Measurements from ENCODE around the gene TCP11. TPM values are rescaled to one million over a fixed set of nuclear protein-coding genes. Genes with fewer than 3 reads are reported as not detected.

The TCP11 gene
- total and polyA plus RNA-seq, 2 of the 13 experiments (the other 11 are each of a cell fraction or from before 2014, with no cell fraction given), result 0.04 TPM; not detected in 1

DNA sequence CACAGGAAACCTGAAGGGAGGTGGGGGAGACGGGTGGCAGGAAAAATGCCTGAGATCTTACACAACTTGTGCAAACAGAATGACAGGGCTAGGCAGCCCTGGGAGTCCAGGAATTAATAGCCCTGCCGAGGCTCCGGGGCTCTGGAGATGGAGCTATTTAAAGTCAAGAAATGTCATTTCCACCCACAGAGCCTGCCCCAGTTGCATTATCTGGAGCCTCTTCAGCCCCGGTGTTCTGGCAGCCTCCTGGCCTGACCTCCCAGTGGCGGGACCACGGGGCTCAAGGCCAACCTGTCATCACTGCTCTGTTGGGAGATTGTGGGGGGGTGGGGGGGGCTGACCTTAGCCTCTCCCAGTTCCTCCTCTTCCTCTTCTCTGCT, 44.2 kb upstream of the TCP11 start (continued):
- TF ChIP-seq, protein P1, sequence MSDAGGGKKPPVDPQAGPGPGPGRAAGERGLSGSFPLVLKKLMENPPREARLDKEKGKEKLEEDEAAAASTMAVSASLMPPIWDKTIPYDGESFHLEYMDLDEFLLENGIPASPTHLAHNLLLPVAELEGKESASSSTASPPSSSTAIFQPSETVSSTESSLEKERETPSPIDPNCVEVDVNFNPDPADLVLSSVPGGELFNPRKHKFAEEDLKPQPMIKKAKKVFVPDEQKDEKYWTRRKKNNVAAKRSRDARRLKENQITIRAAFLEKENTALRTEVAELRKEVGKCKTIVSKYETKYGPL (CRISPR knock-in tag; IDR thresholded peaks at IDR 0.05), result peak; percentile 75
- TF ChIP-seq, protein P2, sequence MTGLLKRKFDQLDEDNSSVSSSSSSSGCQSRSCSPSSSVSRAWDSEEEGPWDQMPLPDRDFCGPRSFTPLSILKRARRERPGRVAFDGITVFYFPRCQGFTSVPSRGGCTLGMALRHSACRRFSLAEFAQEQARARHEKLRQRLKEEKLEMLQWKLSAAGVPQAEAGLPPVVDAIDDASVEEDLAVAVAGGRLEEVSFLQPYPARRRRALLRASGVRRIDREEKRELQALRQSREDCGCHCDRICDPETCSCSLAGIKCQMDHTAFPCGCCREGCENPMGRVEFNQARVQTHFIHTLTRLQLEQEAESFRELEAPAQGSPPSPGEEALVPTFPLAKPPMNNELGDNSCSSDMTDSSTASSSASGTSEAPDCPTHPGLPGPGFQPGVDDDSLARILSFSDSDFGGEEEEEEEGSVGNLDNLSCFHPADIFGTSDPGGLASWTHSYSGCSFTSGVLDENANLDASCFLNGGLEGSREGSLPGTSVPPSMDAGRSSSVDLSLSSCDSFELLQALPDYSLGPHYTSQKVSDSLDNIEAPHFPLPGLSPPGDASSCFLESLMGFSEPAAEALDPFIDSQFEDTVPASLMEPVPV (CRISPR knock-in tag; IDR thresholded peaks at IDR 0.05), result no peak
- TF ChIP-seq, protein P3, sequence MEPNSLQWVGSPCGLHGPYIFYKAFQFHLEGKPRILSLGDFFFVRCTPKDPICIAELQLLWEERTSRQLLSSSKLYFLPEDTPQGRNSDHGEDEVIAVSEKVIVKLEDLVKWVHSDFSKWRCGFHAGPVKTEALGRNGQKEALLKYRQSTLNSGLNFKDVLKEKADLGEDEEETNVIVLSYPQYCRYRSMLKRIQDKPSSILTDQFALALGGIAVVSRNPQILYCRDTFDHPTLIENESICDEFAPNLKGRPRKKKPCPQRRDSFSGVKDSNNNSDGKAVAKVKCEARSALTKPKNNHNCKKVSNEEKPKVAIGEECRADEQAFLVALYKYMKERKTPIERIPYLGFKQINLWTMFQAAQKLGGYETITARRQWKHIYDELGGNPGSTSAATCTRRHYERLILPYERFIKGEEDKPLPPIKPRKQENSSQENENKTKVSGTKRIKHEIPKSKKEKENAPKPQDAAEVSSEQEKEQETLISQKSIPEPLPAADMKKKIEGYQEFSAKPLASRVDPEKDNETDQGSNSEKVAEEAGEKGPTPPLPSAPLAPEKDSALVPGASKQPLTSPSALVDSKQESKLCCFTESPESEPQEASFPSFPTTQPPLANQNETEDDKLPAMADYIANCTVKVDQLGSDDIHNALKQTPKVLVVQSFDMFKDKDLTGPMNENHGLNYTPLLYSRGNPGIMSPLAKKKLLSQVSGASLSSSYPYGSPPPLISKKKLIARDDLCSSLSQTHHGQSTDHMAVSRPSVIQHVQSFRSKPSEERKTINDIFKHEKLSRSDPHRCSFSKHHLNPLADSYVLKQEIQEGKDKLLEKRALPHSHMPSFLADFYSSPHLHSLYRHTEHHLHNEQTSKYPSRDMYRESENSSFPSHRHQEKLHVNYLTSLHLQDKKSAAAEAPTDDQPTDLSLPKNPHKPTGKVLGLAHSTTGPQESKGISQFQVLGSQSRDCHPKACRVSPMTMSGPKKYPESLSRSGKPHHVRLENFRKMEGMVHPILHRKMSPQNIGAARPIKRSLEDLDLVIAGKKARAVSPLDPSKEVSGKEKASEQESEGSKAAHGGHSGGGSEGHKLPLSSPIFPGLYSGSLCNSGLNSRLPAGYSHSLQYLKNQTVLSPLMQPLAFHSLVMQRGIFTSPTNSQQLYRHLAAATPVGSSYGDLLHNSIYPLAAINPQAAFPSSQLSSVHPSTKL (CRISPR knock-in tag; IDR thresholded peaks at IDR 0.05), result peak; percentile 64
- TF ChIP-seq RFX1 (IDR thresholded peaks at IDR 0.05) (no peak), MIXL1 (CRISPR knock-in tag; IDR thresholded peaks at IDR 0.05) (no peak), ZNF205 (CRISPR knock-in tag; IDR thresholded peaks at IDR 0.05) (no peak), SOX6 (IDR thresholded peaks at IDR 0.05) (no peak), SOX6 (CRISPR knock-in tag; IDR thresholded peaks at IDR 0.05) (peak; percentile 52), ZNF776 (CRISPR knock-in tag; IDR thresholded peaks at IDR 0.05) (no peak), CREM (IDR thresholded peaks at IDR 0.05) (no peak), CREM (CRISPR knock-in tag; IDR thresholded peaks at IDR 0.05) (no peak), PHF21A (CRISPR knock-in tag; IDR thresholded peaks at IDR 0.05) (peak; percentile 77), NONO (IDR thresholded peaks at IDR 0.05) (no peak), NONO (CRISPR knock-in tag; conservative IDR thresholded peaks at IDR 0.05) (no peak)
- TF ChIP-seq, protein P4, sequence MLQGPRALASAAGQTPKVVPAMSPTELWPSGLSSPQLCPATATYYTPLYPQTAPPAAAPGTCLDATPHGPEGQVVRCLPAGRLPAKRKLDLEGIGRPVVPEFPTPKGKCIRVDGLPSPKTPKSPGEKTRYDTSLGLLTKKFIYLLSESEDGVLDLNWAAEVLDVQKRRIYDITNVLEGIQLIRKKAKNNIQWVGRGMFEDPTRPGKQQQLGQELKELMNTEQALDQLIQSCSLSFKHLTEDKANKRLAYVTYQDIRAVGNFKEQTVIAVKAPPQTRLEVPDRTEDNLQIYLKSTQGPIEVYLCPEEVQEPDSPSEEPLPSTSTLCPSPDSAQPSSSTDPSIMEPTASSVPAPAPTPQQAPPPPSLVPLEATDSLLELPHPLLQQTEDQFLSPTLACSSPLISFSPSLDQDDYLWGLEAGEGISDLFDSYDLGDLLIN (CRISPR knock-in tag; IDR thresholded peaks at IDR 0.05; ENCODE audit: borderline replicate concordance), result no peak
- TF ChIP-seq, protein P5, sequence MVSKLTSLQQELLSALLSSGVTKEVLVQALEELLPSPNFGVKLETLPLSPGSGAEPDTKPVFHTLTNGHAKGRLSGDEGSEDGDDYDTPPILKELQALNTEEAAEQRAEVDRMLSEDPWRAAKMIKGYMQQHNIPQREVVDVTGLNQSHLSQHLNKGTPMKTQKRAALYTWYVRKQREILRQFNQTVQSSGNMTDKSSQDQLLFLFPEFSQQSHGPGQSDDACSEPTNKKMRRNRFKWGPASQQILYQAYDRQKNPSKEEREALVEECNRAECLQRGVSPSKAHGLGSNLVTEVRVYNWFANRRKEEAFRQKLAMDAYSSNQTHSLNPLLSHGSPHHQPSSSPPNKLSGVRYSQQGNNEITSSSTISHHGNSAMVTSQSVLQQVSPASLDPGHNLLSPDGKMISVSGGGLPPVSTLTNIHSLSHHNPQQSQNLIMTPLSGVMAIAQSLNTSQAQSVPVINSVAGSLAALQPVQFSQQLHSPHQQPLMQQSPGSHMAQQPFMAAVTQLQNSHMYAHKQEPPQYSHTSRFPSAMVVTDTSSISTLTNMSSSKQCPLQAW (CRISPR knock-in tag; IDR thresholded peaks at IDR 0.05), result peak; percentile 49
- TF ChIP-seq, protein P6, sequence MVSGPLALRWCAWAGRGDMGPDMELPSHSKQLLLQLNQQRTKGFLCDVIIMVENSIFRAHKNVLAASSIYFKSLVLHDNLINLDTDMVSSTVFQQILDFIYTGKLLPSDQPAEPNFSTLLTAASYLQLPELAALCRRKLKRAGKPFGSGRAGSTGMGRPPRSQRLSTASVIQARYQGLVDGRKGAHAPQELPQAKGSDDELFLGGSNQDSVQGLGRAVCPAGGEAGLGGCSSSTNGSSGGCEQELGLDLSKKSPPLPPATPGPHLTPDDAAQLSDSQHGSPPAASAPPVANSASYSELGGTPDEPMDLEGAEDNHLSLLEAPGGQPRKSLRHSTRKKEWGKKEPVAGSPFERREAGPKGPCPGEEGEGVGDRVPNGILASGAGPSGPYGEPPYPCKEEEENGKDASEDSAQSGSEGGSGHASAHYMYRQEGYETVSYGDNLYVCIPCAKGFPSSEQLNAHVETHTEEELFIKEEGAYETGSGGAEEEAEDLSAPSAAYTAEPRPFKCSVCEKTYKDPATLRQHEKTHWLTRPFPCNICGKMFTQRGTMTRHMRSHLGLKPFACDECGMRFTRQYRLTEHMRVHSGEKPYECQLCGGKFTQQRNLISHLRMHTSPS (CRISPR knock-in tag; IDR thresholded peaks at IDR 0.05; ENCODE audit: low read depth), result no peak
- TF ChIP-seq, protein P7, sequence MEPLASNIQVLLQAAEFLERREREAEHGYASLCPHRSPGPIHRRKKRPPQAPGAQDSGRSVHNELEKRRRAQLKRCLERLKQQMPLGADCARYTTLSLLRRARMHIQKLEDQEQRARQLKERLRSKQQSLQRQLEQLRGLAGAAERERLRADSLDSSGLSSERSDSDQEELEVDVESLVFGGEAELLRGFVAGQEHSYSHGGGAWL (CRISPR knock-in tag; IDR thresholded peaks at IDR 0.05), result no peak
- TF ChIP-seq, protein P8, sequence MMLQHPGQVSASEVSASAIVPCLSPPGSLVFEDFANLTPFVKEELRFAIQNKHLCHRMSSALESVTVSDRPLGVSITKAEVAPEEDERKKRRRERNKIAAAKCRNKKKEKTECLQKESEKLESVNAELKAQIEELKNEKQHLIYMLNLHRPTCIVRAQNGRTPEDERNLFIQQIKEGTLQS (CRISPR knock-in tag; IDR thresholded peaks at IDR 0.05), result peak; percentile 19; the same call in 1 of the 2 replicates

All from HepG2 (cell line).